Esophagus squamous epithelium (tissue), 4 donors: Measurements from ENCODE around the gene ZNF593.

Source experiments
- CTCF ChIP-seq, 6 experiments: fragments of 450-650 bp in 4 of 6; fragments of 200-600 bp in 2 of 6; sonication (generic) in 2 of 6; IDR thresholded peaks; one replicate each; pipeline ENCODE4 v1.5.1; 2016 to 2019; ENCODE audit warnings: antibody characterized with exemption in 6 of 6, mild to moderate bottlenecking in 4 of 6, moderate library complexity in 4 of 6
- POLR2A ChIP-seq, 4 donors: fragments of 450-650 bp; IDR thresholded peaks; one replicate each; pipeline ENCODE4 v1.6.1; 2017; ENCODE audit warnings: antibody characterized with exemption in 4 of 4, mild to moderate bottlenecking in 4 of 4, moderate library complexity in 3 of 4

GRCh38 chr1:26138974-26139558 lies 30.6 kb upstream of the ZNF593 start:
- TF ChIP-seq CTCF (IDR thresholded peaks at IDR 0.05) (no peak), POLR2A (IDR thresholded peaks at IDR 0.05) (no peak)
